Measurements from ENCODE around the gene ATF6B. TPM values are rescaled to one million over a fixed set of nuclear protein-coding genes. Genes with fewer than 3 reads are reported as not detected.

Gene ATF6B
- total RNA-seq, 4 donors from 2014 or later, result 46.8 to 102 (median 54.1) TPM

- no peak overlapping the region for H3K4me3 ChIP-seq (ENCODE audit: low read depth, poor library complexity, severe bottlenecking)
- intact Hi-C loops (cut with DNase I; ENCODE audit: low total_unique reads), result no loop called here
- DNase-seq (ENCODE audit: low spot score in 2 of 2), result no peak
- 89 to 92% methylated on average over 8 of the region's 8 CpGs for WGBS, 2 donors
- TF ChIP-seq CTCF (IDR thresholded peaks at IDR 0.05), result no peak
- TF ChIP-seq POLR2A (IDR thresholded peaks at IDR 0.05), result no peak
Measured at GRCh38 chr6:32074996-32075532, 53.0 kb downstream of the ATF6B start.

- intact Hi-C loops (cut with DNase I; ENCODE audit: low total_unique reads), result no loop called here
- DNase-seq (ENCODE audit: low spot score in 2 of 2), result no peak
- H3K4me3 ChIP-seq (ENCODE audit: low read depth, poor library complexity, severe bottlenecking), result no peak overlapping the region
- no peak for TF ChIP-seq POLR2A (IDR thresholded peaks at IDR 0.05)
- no peak for TF ChIP-seq CTCF (IDR thresholded peaks at IDR 0.05)
- WGBS, 2 donors, result 95 to 96% methylated on average over 10 of the region's 10 CpGs
Measured at GRCh38 chr6:32073613-32074012, 54.4 kb downstream of the ATF6B start.

- no peak for DNase-seq (ENCODE audit: low spot score in 2 of 2)
- WGBS, 2 donors, result 76 to 77% methylated on average over 3 of the region's 3 CpGs
- intact Hi-C loops (cut with DNase I; ENCODE audit: low total_unique reads), result no loop called here
- TF ChIP-seq POLR2A (IDR thresholded peaks at IDR 0.05) (no peak), CTCF (IDR thresholded peaks at IDR 0.05) (no peak)
- no peak overlapping the region for H3K4me3 ChIP-seq (ENCODE audit: low read depth, poor library complexity, severe bottlenecking)
Measured at GRCh38 chr6:32073101-32073500, 54.9 kb downstream of the ATF6B start.

GRCh38 chr6:32070814-32071543, 57.1 kb downstream of the ATF6B start:
- H3K4me3 ChIP-seq (ENCODE audit: low read depth, poor library complexity, severe bottlenecking), result no peak overlapping the region
- 63 to 72% methylated on average over 16 of the region's 16 CpGs for WGBS, 2 donors
- TF ChIP-seq POLR2A (IDR thresholded peaks at IDR 0.05), result no peak
- no peak for TF ChIP-seq CTCF (IDR thresholded peaks at IDR 0.05)
- intact Hi-C loops (cut with DNase I; ENCODE audit: low total_unique reads), result no loop called here
- peak; percentile 58 to 93 for DNase-seq (ENCODE audit: low spot score in 2 of 2)

GRCh38 chr6:32069878-32070515, 58.0 kb downstream of the ATF6B start:
- H3K4me3 ChIP-seq (ENCODE audit: low read depth, poor library complexity, severe bottlenecking), result no peak overlapping the region
- 78 to 83% methylated on average over 16 to 24 of the region's 24 CpGs for WGBS, 2 donors
- intact Hi-C loops (cut with DNase I; ENCODE audit: low total_unique reads), result no loop called here
- DNase-seq (ENCODE audit: low spot score in 2 of 2), result no peak
- TF ChIP-seq POLR2A (IDR thresholded peaks at IDR 0.05) (no peak), CTCF (IDR thresholded peaks at IDR 0.05) (no peak)

All from lower leg skin (tissue), 4 donors.